Measurements from ENCODE around the gene ABHD16B.
"Not testable (repeated sequence)": the region's sequence is repeated elsewhere in the genome, so short reads cannot be mapped to it uniquely, and the experiment has no call there.

Gene ABHD16B

GRCh38 chr20:63856098-63856511 is 5.2 kb upstream of the ABHD16B start:
- no peak for DNase-seq

- no peak for DNase-seq
Observed at GRCh38 chr20:63857764-63858392, 3.4 kb upstream of the ABHD16B start.

- DNase-seq = no peak
Observed at GRCh38 chr20:63858393-63859165, 2.7 kb upstream of the ABHD16B start.

- DNase-seq = no peak
Observed at GRCh38 chr20:63859166-63859699, 2.1 kb upstream of the ABHD16B start.

GRCh38 chr20:63860325-63861051 is 810 bp upstream of the ABHD16B start:
- no peak for DNase-seq

DNA sequence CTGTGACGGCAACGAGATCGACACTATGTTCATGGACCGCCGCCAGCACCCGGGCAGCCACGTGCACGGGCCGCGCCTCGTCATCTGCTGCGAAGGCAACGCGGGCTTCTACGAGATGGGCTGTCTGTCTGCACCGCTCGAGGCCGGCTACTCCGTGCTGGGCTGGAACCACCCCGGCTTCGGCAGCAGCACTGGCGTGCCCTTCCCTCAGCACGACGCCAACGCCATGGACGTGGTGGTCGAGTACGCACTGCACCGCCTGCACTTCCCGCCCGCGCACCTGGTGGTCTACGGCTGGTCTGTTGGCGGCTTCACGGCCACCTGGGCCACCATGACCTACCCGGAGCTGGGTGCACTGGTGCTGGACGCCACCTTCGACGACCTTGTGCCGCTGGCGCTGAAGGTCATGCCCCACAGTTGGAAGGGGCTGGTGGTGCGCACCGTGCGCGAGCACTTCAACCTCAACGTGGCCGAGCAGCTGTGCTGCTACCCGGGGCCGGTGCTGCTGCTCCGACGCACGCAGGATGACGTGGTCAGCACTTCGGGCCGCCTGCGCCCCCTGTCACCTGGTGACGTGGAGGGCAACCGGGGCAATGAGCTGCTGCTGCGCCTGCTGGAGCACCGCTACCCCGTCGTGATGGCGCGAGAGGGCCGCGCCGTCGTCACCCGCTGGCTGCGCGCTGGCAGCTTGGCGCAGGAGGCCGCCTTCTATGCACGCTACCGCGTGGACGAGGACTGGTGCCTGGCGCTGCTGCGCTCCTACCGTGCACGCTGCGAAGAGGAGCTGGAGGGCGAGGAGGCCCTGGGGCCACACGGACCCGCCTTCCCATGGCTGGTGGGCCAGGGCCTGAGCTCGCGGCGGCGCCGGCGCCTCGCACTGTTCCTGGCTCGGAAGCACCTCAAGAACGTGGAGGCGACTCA is 943 bp downstream of the ABHD16B start:
- DNase-seq = no peak

GRCh38 chr20:63863021-63863797 is 1.9 kb downstream of the ABHD16B start:
- no peak for DNase-seq

- DNase-seq = peak; percentile 73
Observed at GRCh38 chr20:63863798-63864544, 2.7 kb downstream of the ABHD16B start.

GRCh38 chr20:63864545-63864977 is 3.3 kb downstream of the ABHD16B start:
- DNase-seq = no peak

DNA sequence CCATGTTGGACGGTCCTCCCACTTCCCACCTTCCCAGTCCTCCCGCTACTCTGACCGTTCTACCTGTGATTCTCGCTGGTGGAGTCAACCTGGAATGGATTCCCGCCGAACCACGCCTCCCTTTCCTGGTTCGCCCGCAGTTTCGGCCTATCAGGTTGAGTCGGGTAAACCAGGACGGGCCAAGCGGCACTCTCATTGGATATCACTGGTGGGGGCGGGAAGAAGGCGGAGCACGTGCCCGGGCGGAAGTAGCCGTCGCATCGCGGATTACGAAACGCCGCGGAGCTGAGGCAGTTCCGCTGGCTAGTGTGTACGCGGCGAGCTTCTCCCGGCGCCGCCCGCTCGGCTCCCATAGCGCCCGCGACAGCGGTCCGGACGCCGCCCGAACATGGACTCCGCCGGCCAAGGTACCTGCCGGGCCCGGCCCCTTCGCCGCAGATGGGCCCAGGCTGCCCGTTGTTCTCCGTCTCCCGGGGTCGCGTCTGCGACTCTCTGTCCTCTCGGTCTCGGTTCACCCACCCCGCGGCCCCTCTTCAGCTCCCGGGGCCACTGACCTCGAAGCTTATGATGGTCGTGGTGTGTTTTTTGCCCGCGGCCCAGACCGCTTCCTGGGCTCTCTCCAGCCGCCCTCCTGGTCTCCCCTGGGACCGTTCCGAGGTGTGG is 3.8 kb downstream of the ABHD16B start, which contains the start of gene TPD52L2:
TSS of gene TPD52L2 (plus strand) at position 293 of the 663 bp plus-strand sequence. CDS start at position 389, 96 bp downstream.
- DNase-seq = peak; percentile 99

DNA sequence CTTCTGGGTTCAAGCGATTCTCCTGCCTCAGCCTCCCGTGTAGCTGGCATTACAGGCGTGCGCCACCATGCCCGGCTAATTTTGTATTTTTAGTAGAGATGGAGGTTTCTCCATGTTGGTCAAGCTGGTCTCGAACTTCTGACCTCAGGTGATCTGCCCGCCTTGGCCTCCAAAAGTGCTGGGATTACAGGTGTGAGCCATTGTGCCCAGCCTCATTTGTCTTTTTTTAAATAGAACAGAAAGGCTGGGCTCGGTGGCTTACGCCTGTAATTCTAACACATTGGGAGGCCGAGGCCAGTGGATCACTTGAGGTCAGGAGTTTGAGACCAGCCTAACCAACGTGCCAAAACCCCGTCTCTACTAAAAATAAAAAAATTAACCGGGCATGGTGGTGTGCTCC is 5.7 kb downstream of the ABHD16B start:
- not testable (repeated sequence) for DNase-seq

- DNase-seq = no peak
Observed at GRCh38 chr20:63868264-63868663, 7.0 kb downstream of the ABHD16B start.

DNA sequence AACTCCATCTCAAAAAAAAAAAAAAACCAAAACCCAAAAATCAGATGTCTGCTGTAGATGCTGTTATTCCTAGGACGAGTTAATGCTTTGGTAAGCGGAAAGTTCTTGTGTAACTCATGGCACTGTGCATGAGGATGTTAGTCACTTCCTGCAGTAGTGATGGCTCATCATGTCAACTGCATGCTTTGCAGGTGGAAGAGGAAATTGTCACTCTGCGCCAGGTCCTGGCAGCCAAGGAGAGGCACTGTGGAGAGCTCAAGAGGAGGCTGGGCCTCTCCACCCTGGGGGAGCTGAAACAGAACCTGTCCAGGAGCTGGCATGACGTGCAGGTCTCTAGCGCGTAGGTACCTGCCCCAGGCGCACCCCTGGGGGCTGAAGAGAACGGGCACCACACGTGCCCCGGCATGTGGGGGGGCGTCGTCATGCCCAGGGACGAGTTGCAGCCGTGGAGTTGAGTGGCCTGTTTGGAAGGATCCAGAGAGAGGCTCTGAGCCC is 12.2 kb downstream of the ABHD16B start:
- no peak for DNase-seq

DNA sequence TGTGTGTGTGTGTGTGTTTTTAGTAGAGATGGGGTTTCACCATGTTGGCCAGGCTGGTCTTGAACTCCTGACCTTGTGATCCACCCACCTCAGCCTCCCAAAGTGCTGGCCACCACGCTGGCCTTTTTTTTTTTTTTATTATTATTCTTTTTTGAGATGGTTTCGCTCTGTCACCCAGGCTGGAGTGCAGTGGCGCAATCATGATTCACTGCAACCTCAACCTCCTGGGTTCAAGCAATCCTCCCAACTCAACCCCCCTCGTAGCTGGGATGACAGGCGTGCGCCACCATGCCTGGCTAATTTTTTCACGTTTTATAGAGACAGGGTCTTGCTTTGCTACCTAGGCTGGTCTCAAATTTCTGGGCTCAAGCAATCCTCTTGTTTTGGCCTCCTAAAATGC is 12.9 kb downstream of the ABHD16B start:
- not testable (repeated sequence) for DNase-seq

GRCh38 chr20:63876489-63877036 is 15.3 kb downstream of the ABHD16B start:
- DNase-seq = no peak

DNA sequence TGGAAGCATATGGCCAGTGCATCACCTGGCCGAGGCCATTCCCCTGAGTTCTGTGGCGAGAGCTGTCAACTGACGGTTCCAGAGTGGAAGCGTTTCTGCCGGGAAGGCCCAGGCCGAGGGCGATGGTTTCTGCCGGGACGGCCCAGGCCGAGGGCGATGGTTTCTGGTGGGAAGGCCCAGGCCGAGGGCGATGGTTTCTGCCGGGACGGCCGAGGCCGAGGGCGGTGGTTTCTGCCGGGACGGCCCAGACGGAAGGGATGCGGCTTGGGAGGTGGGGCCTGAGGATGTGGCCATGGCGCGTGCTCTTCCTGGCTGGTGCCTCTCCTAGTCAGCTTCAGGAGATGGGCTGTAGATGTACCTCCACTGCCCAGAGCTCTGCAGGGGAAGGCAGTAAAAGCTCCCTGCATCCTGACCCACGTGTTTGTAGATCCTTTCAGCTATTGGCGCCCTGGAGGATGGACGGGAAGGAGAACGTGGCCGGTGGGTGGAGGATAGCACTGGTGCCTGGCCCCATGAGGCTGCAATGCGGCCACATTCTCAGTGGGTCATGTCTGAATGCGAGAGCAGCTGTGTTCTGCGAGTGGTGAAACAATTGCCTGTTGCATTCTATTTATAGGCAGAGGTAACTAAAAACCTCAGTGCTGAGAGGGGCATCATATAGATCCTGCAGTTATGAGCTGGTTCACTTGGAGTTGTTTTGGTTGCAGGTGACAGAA is 16.6 kb downstream of the ABHD16B start:
- no peak for DNase-seq

DNA sequence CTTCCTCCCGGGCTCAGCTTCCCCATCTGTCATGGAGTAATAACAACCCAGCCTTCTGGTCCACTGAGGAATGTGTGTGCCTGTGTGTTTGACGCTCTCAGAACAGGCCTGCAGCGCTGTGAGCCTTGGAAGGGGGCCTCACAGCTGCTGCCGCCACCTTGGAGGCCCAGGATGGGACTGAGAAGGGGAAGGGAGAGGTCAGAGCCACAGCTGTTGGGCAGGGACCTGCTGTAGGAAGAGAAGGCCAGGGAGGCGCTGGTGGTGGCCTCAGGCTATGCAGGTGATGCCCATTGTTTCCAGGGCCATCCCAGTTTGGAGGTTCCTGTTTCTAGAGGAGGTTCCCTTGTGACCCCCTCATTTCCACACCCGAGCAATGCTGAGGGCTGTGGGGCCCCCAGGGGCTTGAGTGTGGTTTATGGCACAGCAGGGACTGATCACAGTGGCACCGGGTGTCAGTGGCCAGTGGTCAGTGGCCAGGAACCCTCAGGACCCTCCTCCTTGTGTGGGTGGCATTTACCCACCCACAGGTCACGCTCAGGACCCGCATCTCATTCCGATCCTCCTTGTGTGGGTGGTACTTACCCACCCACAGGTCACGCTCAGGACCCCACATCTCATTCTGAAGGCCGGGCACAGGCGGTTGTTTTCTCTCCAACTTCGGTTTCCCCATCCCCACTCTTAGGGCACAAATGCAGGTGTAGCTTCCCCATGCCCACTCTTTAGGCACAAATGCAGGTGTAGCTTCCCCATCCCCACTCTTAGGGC is 17.8 kb downstream of the ABHD16B start:
- no peak for DNase-seq

GRCh38 chr20:63880901-63881300 is 19.6 kb downstream of the ABHD16B start:
- not testable (repeated sequence) for DNase-seq

All from NCI-H774 (cell line).